ENCODE data around the gene PPP4R4.

Gene PPP4R4

DNA sequence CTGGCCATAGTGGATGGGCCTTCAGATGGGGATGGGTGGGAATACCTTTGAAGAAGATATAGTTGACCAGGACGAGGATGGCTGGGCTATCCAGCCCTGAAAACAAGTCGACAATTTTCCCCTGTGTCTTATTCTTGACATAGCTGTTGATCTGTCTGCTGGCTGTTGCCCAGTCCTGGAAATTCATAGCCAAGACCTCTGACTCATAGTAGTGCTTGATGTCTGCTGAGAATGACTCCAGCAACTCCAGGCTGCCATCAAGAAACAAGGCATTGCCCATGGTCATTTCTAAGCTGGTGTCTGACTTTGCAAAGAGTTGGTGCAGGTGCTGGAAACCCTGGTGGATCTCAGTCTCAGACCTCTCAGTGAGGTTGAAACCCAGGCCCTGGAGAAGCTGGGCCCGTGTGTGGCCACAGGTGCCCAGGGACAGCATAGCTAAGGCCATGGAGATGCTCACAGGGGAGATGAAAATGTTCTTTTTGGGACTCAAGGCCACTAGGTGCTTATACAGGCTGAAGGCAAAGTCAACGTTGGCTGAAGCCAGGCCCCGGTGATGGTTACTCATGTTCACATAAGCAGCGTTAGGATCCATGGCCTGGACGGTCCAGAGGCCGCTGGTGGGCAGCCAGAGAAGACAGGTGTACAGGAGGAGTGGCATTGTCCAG lies 140.0 kb downstream of the PPP4R4 start:
- H3K4me3 ChIP-seq (ENCODE audit: low read length in 2 of 2) = no peak overlapping the region
- no peaks in the 10 kb centered on the region for H3K27me3 ChIP-seq (ENCODE audit: control insufficient read depth in 2 of 2, insufficient read depth in 2 of 2, low read length in 2 of 2)
- H3K36me3 ChIP-seq (ENCODE audit: control insufficient read depth in 2 of 2, insufficient read depth in 2 of 2, low read length in 2 of 2) = no peaks in the 10 kb centered on the region
- H3K4me1 ChIP-seq (ENCODE audit: control insufficient read depth in 2 of 2, insufficient read depth in 2 of 2, low read length in 2 of 2) = peaks cover 0 to 9% of the 10 kb centered on the region in 2 donors
- H3K27ac ChIP-seq (ENCODE audit: low read depth in 2 of 2, low read length in 2 of 2) = no peak overlapping the region
- H3K9me3 ChIP-seq (ENCODE audit: control insufficient read depth in 2 of 2, low read length in 2 of 2) = no peaks in the 10 kb centered on the region
- H3K9ac ChIP-seq (ENCODE audit: low read depth in 1 of 2, low read length in 2 of 2) = no peak overlapping the region

- Histone ChIP-seq H3K4me3 (ENCODE audit: low read length in 2 of 2) (no peak overlapping the region), H3K27ac (ENCODE audit: low read depth in 2 of 2, low read length in 2 of 2) (no peak overlapping the region), H3K27me3 (ENCODE audit: control insufficient read depth in 2 of 2, insufficient read depth in 2 of 2, low read length in 2 of 2) (no peaks in the 10 kb centered on the region)
These were observed 140.8 kb downstream of the PPP4R4 start for GRCh38 chr14:94314890-94315289.

DNA sequence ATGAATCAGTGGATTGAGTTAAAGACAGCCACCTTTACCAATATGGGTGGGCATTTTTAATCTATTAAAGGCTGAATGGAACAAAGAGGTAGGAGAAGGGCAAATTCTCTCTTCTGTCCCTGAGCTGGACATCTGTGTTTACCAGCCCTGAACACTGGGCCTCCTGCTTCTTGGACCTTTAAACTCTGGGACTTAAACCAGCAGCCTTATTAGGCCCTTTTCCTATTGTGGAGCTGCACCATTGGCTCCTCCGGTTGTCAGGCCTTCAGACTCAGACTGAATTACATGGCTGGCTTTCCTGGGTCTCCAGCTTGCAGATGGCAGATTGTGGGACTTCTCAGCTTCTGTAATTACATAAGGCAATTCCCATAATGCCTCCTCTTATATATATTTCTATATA lies 142.6 kb downstream of the PPP4R4 start:
- H3K27ac ChIP-seq (ENCODE audit: low read depth in 2 of 2, low read length in 2 of 2) = peak overlapping the region; percentile 71 to 84
- no peaks in the 10 kb centered on the region for H3K9me3 ChIP-seq (ENCODE audit: control insufficient read depth in 2 of 2, low read length in 2 of 2)
- H3K4me3 ChIP-seq (ENCODE audit: low read length in 2 of 2) = no peak overlapping the region
- H3K4me1 ChIP-seq (ENCODE audit: control insufficient read depth in 2 of 2, insufficient read depth in 2 of 2, low read length in 2 of 2) = peaks cover 2 to 24% of the 10 kb centered on the region in 2 donors
- no peaks in the 10 kb centered on the region for H3K27me3 ChIP-seq (ENCODE audit: control insufficient read depth in 2 of 2, insufficient read depth in 2 of 2, low read length in 2 of 2)
- no peaks in the 10 kb centered on the region for H3K36me3 ChIP-seq (ENCODE audit: control insufficient read depth in 2 of 2, insufficient read depth in 2 of 2, low read length in 2 of 2)
- H3K9ac ChIP-seq (ENCODE audit: low read depth in 1 of 2, low read length in 2 of 2) = no peak overlapping the region

More at GRCh38 chr14:94314890-94315289, 140.8 kb downstream of the PPP4R4 start:
- H3K4me1 ChIP-seq (ENCODE audit: control insufficient read depth in 2 of 2, insufficient read depth in 2 of 2, low read length in 2 of 2) = peaks cover 0 to 10% of the 10 kb centered on the region in 2 donors
- no peak overlapping the region for H3K9ac ChIP-seq (ENCODE audit: low read depth in 1 of 2, low read length in 2 of 2)
- no peaks in the 10 kb centered on the region for H3K36me3 ChIP-seq (ENCODE audit: control insufficient read depth in 2 of 2, insufficient read depth in 2 of 2, low read length in 2 of 2)
- no peaks in the 10 kb centered on the region for H3K9me3 ChIP-seq (ENCODE audit: control insufficient read depth in 2 of 2, low read length in 2 of 2)

DNA sequence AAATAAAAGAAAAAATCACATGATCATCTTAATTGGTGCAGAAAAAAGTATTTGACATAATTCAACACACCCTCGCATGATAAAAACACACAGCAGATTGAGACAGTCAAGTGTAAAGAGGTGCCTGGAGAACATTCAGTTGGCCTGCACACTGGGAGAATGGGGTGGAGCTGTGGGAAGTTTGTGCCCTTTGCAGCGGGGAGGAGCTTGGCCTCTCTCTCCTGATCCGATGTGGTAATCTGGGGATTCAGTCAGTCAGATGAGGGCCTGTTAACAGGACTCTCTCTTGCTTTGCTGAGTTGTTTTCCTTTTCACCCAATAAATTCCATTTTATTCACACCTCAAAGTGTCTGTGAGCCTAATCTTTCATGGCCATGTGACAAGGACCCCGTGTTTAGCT lies 143.1 kb downstream of the PPP4R4 start:
- no peaks in the 10 kb centered on the region for H3K27me3 ChIP-seq (ENCODE audit: control insufficient read depth in 2 of 2, insufficient read depth in 2 of 2, low read length in 2 of 2)
- H3K4me3 ChIP-seq (ENCODE audit: low read length in 2 of 2) = no peak overlapping the region
- H3K4me1 ChIP-seq (ENCODE audit: control insufficient read depth in 2 of 2, insufficient read depth in 2 of 2, low read length in 2 of 2) = peaks cover 2 to 24% of the 10 kb centered on the region in 2 donors
- no peaks in the 10 kb centered on the region for H3K36me3 ChIP-seq (ENCODE audit: control insufficient read depth in 2 of 2, insufficient read depth in 2 of 2, low read length in 2 of 2)
- H3K27ac ChIP-seq (ENCODE audit: low read depth in 2 of 2, low read length in 2 of 2) = peak overlapping the region; percentile 71 to 84
- H3K9ac ChIP-seq (ENCODE audit: low read depth in 1 of 2, low read length in 2 of 2) = peak overlapping the region; percentile 47
- H3K9me3 ChIP-seq (ENCODE audit: control insufficient read depth in 2 of 2, low read length in 2 of 2) = no peaks in the 10 kb centered on the region

- Histone ChIP-seq H3K27me3 (ENCODE audit: control insufficient read depth in 2 of 2, insufficient read depth in 2 of 2, low read length in 2 of 2) (no peaks in the 10 kb centered on the region), H3K9me3 (ENCODE audit: control insufficient read depth in 2 of 2, low read length in 2 of 2) (no peaks in the 10 kb centered on the region), H3K9ac (ENCODE audit: low read depth in 1 of 2, low read length in 2 of 2) (peak overlapping the region; percentile 63 to 64), H3K36me3 (ENCODE audit: control insufficient read depth in 2 of 2, insufficient read depth in 2 of 2, low read length in 2 of 2) (no peaks in the 10 kb centered on the region), H3K27ac (ENCODE audit: low read depth in 2 of 2, low read length in 2 of 2) (peak overlapping the region; percentile 86 to 94), H3K4me1 (ENCODE audit: control insufficient read depth in 2 of 2, insufficient read depth in 2 of 2, low read length in 2 of 2) (peaks cover 2 to 32% of the 10 kb centered on the region in 2 donors), H3K4me3 (ENCODE audit: low read length in 2 of 2) (peak overlapping the region; percentile 26 to 49)
These were observed 146.1 kb downstream of the PPP4R4 start for GRCh38 chr14:94320243-94320642.

DNA sequence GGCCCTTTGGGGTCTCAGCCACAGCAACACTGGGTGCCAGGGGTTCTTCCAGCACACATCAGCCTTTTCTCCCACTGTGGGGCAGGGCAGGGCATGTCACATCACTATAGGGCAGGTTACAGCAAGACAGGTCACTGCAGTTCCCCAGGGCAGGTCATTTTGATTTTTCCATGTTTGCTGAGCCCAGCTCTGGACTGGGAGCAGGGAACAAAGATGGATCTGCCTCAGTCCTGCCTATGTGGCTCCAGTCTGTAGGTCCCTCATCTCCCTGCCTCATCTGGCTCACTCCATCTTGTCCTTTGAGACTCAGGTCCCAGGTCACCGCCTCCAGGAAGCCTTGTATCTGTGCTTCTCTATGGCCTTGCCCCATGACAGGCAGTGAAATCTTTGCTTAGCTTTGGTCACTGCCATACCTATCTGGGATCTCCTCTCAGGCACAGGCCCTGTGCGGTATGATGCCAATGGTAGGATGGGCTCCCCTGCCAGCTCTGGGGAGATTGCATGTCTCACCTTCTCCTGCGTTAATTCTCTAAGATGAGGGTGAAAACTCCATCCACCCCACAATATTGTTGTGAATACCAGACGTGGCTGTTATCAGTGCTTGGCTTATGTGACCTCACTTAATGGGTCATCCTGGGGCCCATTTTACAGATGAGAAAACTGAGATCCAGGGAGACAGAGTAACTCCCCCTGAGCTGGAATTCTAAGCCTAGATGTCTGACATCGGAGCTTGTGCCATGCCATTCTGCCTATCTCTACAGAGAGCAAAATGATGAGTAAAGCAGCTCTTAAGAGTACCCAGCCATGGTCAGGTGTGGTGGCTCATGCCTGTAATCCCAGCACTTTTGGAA lies 147.5 kb downstream of the PPP4R4 start:
- H3K36me3 ChIP-seq (ENCODE audit: control insufficient read depth in 2 of 2, insufficient read depth in 2 of 2, low read length in 2 of 2) = no peaks in the 10 kb centered on the region
- H3K9me3 ChIP-seq (ENCODE audit: control insufficient read depth in 2 of 2, low read length in 2 of 2) = no peaks in the 10 kb centered on the region
- H3K9ac ChIP-seq (ENCODE audit: low read depth in 1 of 2, low read length in 2 of 2) = peak overlapping the region in 1 of 2 donors; percentile 64
- H3K4me1 ChIP-seq (ENCODE audit: control insufficient read depth in 2 of 2, insufficient read depth in 2 of 2, low read length in 2 of 2) = peaks cover 2 to 31% of the 10 kb centered on the region in 2 donors
- no peak overlapping the region for H3K4me3 ChIP-seq (ENCODE audit: low read length in 2 of 2)
- H3K27me3 ChIP-seq (ENCODE audit: control insufficient read depth in 2 of 2, insufficient read depth in 2 of 2, low read length in 2 of 2) = no peaks in the 10 kb centered on the region
- H3K27ac ChIP-seq (ENCODE audit: low read depth in 2 of 2, low read length in 2 of 2) = peak overlapping the region; percentile 86 to 94

DNA sequence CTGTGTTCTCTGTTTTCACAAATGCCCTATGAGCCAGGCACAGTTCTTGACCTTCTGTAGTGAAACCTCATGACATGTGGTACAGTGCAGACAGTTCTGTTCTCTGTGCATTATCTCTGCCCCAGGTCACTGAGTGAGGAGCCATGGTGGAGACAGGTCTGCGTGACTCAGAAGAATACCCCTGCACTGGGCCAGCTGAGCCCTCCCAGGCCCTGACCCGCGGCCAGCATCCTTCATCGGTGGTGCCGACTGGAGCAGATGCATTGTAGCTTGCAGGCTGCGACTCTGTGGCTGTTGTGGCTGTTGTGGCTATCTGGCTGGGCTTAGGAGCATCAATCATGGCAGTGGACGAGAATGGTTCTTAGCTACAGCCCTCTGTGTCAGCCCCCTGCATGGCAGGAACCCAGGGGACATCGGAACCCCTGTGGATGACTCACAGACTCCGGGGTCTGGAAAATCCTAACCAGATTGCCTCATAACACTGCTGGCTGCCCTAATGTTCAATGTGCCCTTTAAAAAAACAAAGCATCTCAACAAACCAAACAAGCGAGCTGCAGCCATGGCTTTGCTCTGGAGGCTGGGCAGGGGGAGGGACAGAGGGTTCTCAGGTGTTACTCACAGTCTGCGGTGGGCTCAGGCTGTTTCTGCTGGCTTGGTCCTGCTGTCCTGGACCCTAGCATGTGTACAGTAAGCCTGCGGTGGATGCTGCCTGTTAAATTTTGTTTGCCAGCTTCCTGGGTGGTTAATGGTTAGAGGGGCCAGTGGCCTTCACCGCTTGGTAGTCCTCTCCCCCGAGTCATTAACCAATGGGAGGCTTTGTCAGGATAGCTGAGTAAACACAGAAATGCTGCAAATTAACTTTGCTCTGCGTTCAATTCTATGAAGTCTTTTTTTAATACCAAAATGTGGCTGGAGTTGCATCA lies 148.8 kb downstream of the PPP4R4 start, which contains the start of gene SERPINA6:
TSS of gene SERPINA6 (minus strand) at position 689 of the 923 bp plus-strand sequence. CDS start 8,688 bp downstream, outside the sequence.
- Histone ChIP-seq H3K27me3 (ENCODE audit: control insufficient read depth in 2 of 2, insufficient read depth in 2 of 2, low read length in 2 of 2) (no peaks in the 10 kb centered on the region), H3K9ac (ENCODE audit: low read depth in 1 of 2, low read length in 2 of 2) (peak within 1 kb of the TSS; percentile 14 to 49), H3K4me3 (ENCODE audit: low read length in 2 of 2) (peak within 1 kb of the TSS in 1 of 2 donors; percentile 7), H3K9me3 (ENCODE audit: control insufficient read depth in 2 of 2, low read length in 2 of 2) (no peaks in the 10 kb centered on the region), H3K27ac (ENCODE audit: low read depth in 2 of 2, low read length in 2 of 2) (no peak within 1 kb of the TSS), H3K4me1 (ENCODE audit: control insufficient read depth in 2 of 2, insufficient read depth in 2 of 2, low read length in 2 of 2) (peaks cover 2 to 23% of the 10 kb centered on the region in 2 donors), H3K36me3 (ENCODE audit: control insufficient read depth in 2 of 2, insufficient read depth in 2 of 2, low read length in 2 of 2) (no peaks in the 10 kb centered on the region)

GRCh38 chr14:94328196-94328595 lies 154.1 kb downstream of the PPP4R4 start:
- Histone ChIP-seq H3K27ac (ENCODE audit: low read depth in 2 of 2, low read length in 2 of 2) (no peak overlapping the region), H3K36me3 (ENCODE audit: control insufficient read depth in 2 of 2, insufficient read depth in 2 of 2, low read length in 2 of 2) (no peaks in the 10 kb centered on the region), H3K4me1 (ENCODE audit: control insufficient read depth in 2 of 2, insufficient read depth in 2 of 2, low read length in 2 of 2) (peaks cover 0 to 2% of the 10 kb centered on the region in 2 donors)

More at GRCh38 chr14:94328196-94328595, 154.1 kb downstream of the PPP4R4 start:
- Histone ChIP-seq H3K9ac (ENCODE audit: low read depth in 1 of 2, low read length in 2 of 2) (no peak overlapping the region), H3K4me3 (ENCODE audit: low read length in 2 of 2) (no peak overlapping the region), H3K9me3 (ENCODE audit: control insufficient read depth in 2 of 2, low read length in 2 of 2) (no peaks in the 10 kb centered on the region), H3K27me3 (ENCODE audit: control insufficient read depth in 2 of 2, insufficient read depth in 2 of 2, low read length in 2 of 2) (no peaks in the 10 kb centered on the region)

Measured in mucosa of rectum (tissue), 2 donors.